ENCODE results near the gene HACD4.

- TF ChIP-seq ZNF558 (CRISPR knock-in tag; IDR thresholded peaks at IDR 0.05; ENCODE audit: borderline replicate concordance) (no peak), CTCF (CRISPR knock-in tag; IDR thresholded peaks at IDR 0.05) (no peak)
These were observed 3.0 kb downstream of the HACD4 start for GRCh38 chr9:21028466-21028865.
